ENCODE data around the gene NDUFA11. TPM values are rescaled to one million over a fixed set of nuclear protein-coding genes. Genes with fewer than 3 reads are reported as not detected.
"Not testable (repeated sequence)": the region's sequence is repeated elsewhere in the genome, so short reads cannot be mapped to it uniquely, and the experiment has no call there.

The NDUFA11 gene
- polyA plus RNA-seq, 1 experiment = 168 TPM

- DNase-seq (ENCODE audit: low read depth, low spot score) = no peak
- Histone ChIP-seq H3K27ac (ENCODE audit: low read depth, low read length) (no peak within 1 kb of the TSS), H3K27me3 (ENCODE audit: control insufficient read depth, insufficient read depth, low read length) (peaks cover 30% of the 10 kb centered on the region), H3K9me3 (ENCODE audit: control insufficient read depth, insufficient read depth, low read length) (no peaks in the 10 kb centered on the region), H3K4me3 (ENCODE audit: low read depth, low read length) (no peak within 1 kb of the TSS)
- TF ChIP-seq CTCF (IDR thresholded peaks at IDR 0.05; ENCODE audit: low read depth, low read length) = no peak
- ChIA-PET CTCF (no interaction called here), POLR2A (interaction anchor here (1.2 kb wide), 1 partner anchor 24 kb away, joined by 5 read pairs; no protein-coding TSS in a partner anchor)
These were observed 52.3 kb downstream of the NDUFA11 start, which contains the start of gene FUT3 for GRCh38 chr19:5851302-5851701. Gene FUT3 (minus strand): TSS chr19:5851449.

GRCh38 chr19:5850743-5851293 is 52.8 kb downstream of the NDUFA11 start:
- no peak for TF ChIP-seq CTCF (IDR thresholded peaks at IDR 0.05; ENCODE audit: low read depth, low read length)
- ChIA-PET CTCF (no interaction called here), POLR2A (interaction anchor here (1.2 kb wide), 1 partner anchor 23 kb away, joined by 5 read pairs; no protein-coding TSS in a partner anchor)
- peaks cover 25% of the 10 kb centered on the region for H3K27me3 ChIP-seq (ENCODE audit: control insufficient read depth, insufficient read depth, low read length)
- H3K27ac ChIP-seq (ENCODE audit: low read depth, low read length) = no peak overlapping the region
- DNase-seq (ENCODE audit: low read depth, low spot score) = no peak
- H3K9me3 ChIP-seq (ENCODE audit: control insufficient read depth, insufficient read depth, low read length) = no peaks in the 10 kb centered on the region
- H3K4me3 ChIP-seq (ENCODE audit: low read depth, low read length) = no peak overlapping the region

GRCh38 chr19:5850189-5850588 is 53.4 kb downstream of the NDUFA11 start:
- ChIA-PET POLR2A (interaction anchor here (1.2 kb wide), 1 partner anchor 22 kb away, joined by 5 read pairs; no protein-coding TSS in a partner anchor), CTCF (no interaction called here)
- Histone ChIP-seq H3K4me3 (ENCODE audit: low read depth, low read length) (no peak overlapping the region), H3K27me3 (ENCODE audit: control insufficient read depth, insufficient read depth, low read length) (peaks cover 20% of the 10 kb centered on the region), H3K9me3 (ENCODE audit: control insufficient read depth, insufficient read depth, low read length) (no peaks in the 10 kb centered on the region), H3K27ac (ENCODE audit: low read depth, low read length) (no peak overlapping the region)
- DNase-seq (ENCODE audit: low read depth, low spot score) = no peak
- no peak for TF ChIP-seq CTCF (IDR thresholded peaks at IDR 0.05; ENCODE audit: low read depth, low read length)

- peaks cover 15% of the 10 kb centered on the region for H3K27me3 ChIP-seq (ENCODE audit: control insufficient read depth, insufficient read depth, low read length)
- POLR2A ChIA-PET; H3K9me3 ChIP-seq (ENCODE audit: control insufficient read depth, insufficient read depth, low read length); DNase-seq (ENCODE audit: low read depth, low spot score); H3K27ac ChIP-seq (ENCODE audit: low read depth, low read length); CTCF ChIA-PET; H3K4me3 ChIP-seq (ENCODE audit: low read depth, low read length): not testable (repeated sequence)
These were observed 55.0 kb downstream of the NDUFA11 start for GRCh38 chr19:5848621-5849020.

GRCh38 chr19:5847846-5848245 is 55.7 kb downstream of the NDUFA11 start:
- H3K27me3 ChIP-seq (ENCODE audit: control insufficient read depth, insufficient read depth, low read length) = peaks cover 14% of the 10 kb centered on the region
- CTCF ChIA-PET; H3K27ac ChIP-seq (ENCODE audit: low read depth, low read length); DNase-seq (ENCODE audit: low read depth, low spot score); H3K9me3 ChIP-seq (ENCODE audit: control insufficient read depth, insufficient read depth, low read length); POLR2A ChIA-PET; H3K4me3 ChIP-seq (ENCODE audit: low read depth, low read length): not testable (repeated sequence)

Other genes with a start within 250 kb of the NDUFA11 start
- gene MICOS13, start 223.3 kb downstream of the NDUFA11 start, polyA plus RNA-seq (2011; rRNA removed) = 25.2 and 39.3 TPM in 2 replicates
- gene HSD11B1L, start 222.8 kb downstream of the NDUFA11 start, polyA plus RNA-seq (2011; rRNA removed) = 4.9 and 7.0 TPM in 2 replicates
- gene RPL36, start 213.5 kb downstream of the NDUFA11 start, polyA plus RNA-seq (2011; rRNA removed) = 478 and 743 TPM in 2 replicates
- 37.8 and 48.6 TPM in 2 replicates for gene LONP1, start 183.6 kb downstream of the NDUFA11 start, polyA plus RNA-seq (2011; rRNA removed)
- not detected in 2 replicates for gene CATSPERD, start 183.2 kb downstream of the NDUFA11 start, polyA plus RNA-seq (2011; rRNA removed)
- 0.16 and 0.17 TPM in 2 replicates for gene PRR22, start 119.0 kb downstream of the NDUFA11 start, polyA plus RNA-seq (2011; rRNA removed)
- gene DUS3L, start 112.6 kb downstream of the NDUFA11 start, polyA plus RNA-seq (2011; rRNA removed) = 7.8 and 8.0 TPM in 2 replicates
- 0.24 and 0.53 TPM in 2 replicates for gene NRTN, start 98.7 kb downstream of the NDUFA11 start, polyA plus RNA-seq (2011; rRNA removed)
- not detected in 2 replicates for gene FUT6, start 64.1 kb downstream of the NDUFA11 start, polyA plus RNA-seq (2011; rRNA removed)
- not detected in 2 replicates for gene FUT3, start 52.3 kb downstream of the NDUFA11 start, polyA plus RNA-seq (2011; rRNA removed)
- gene FUT5, start 33.2 kb downstream of the NDUFA11 start, polyA plus RNA-seq (2011; rRNA removed) = not detected in 2 replicates
- gene VMAC, start 1.1 kb upstream of the NDUFA11 start, polyA plus RNA-seq (2011; rRNA removed) = 2.5 and 2.6 TPM in 2 replicates
- gene CAPS, start 10.5 kb upstream of the NDUFA11 start, polyA plus RNA-seq (2011; rRNA removed) = 2.7 and 2.8 TPM in 2 replicates
- 62.6 and 81.9 TPM in 2 replicates for gene RANBP3, start 74.3 kb upstream of the NDUFA11 start, polyA plus RNA-seq (2011; rRNA removed)
- 2.7 and 2.9 TPM in 2 replicates for gene RFX2, start 206.7 kb upstream of the NDUFA11 start, polyA plus RNA-seq (2011; rRNA removed)
- not detected in 2 replicates for gene ACSBG2, start 231.9 kb upstream of the NDUFA11 start, polyA plus RNA-seq (2011; rRNA removed)